Measurements from ENCODE around the gene PRR29. TPM values are rescaled to one million over a fixed set of nuclear protein-coding genes. Genes with fewer than 3 reads are reported as not detected.

The PRR29 gene
- total RNA-seq, 1 donor from 2014 or later: 0.08 TPM

DNA sequence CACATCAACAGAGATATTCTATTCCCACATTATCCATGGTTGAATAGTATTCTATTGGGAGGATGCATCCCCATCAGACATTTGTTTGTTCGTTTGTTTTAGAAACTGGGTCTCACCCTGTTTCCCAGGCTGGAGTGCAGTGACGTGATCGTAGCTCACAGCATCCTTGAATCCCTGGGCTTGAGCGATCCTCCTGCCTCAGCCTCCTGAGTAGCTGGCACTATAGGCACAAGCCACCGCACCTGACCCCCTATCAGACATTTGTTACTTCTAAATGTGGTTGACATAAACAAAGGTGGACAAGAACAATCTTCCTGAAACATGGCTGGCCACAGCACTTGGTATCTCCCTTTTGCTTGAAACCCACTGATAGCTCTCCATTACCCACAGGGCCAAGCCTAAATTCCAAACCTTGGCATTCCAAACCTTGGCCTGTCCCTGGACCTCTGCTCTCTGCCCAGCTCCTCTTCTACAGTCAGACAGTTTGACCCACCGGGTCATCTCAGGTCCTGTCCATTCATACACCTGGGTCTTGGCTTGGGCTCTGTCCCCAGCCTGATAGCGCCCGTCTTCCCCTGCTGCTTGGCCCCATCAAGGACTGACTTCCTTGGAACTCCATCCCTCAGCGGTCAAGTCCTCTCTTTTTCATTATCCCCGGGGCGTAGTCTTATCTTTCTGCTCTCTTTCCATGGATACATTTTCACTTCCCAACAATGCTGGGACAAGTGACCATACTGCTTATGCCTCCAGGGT is 1.5 kb upstream of the PRR29 start:
- no peak for TF ChIP-seq CTCF (IDR thresholded peaks at IDR 0.05; ENCODE audit: insufficient read depth, low read length, poor library complexity, severe bottlenecking)
- H3K36me3 ChIP-seq (ENCODE audit: control insufficient read depth, insufficient read depth, low read length): no peaks in the 10 kb centered on the region
- no peak for DNase-seq (ENCODE audit: low read depth)
- H3K27me3 ChIP-seq (ENCODE audit: control insufficient read depth, insufficient read depth, low read length): peaks cover 45% of the 10 kb centered on the region
- H3K4me3 ChIP-seq (ENCODE audit: low read depth, low read length): no peak overlapping the region

- peaks cover 36% of the 10 kb centered on the region for H3K27me3 ChIP-seq (ENCODE audit: control insufficient read depth, insufficient read depth, low read length)
- TF ChIP-seq CTCF (IDR thresholded peaks at IDR 0.05; ENCODE audit: insufficient read depth, low read length, poor library complexity, severe bottlenecking): no peak
- no peaks in the 10 kb centered on the region for H3K36me3 ChIP-seq (ENCODE audit: control insufficient read depth, insufficient read depth, low read length)
- H3K4me3 ChIP-seq (ENCODE audit: low read depth, low read length): no peak overlapping the region
- no peak for DNase-seq (ENCODE audit: low read depth)
Measured at GRCh38 chr17:63997341-63998048, 656 bp upstream of the PRR29 start.

- Histone ChIP-seq H3K4me3 (ENCODE audit: low read depth, low read length) (peak overlapping the region; percentile 64), H3K36me3 (ENCODE audit: control insufficient read depth, insufficient read depth, low read length) (no peaks in the 10 kb centered on the region), H3K27me3 (ENCODE audit: control insufficient read depth, insufficient read depth, low read length) (peaks cover 25% of the 10 kb centered on the region)
- no peak for DNase-seq (ENCODE audit: low read depth)
- no peak for TF ChIP-seq CTCF (IDR thresholded peaks at IDR 0.05; ENCODE audit: insufficient read depth, low read length, poor library complexity, severe bottlenecking)
Measured at GRCh38 chr17:63998721-63999679, 849 bp downstream of the PRR29 start.

GRCh38 chr17:63999680-64000531 is 1.8 kb downstream of the PRR29 start:
- DNase-seq (ENCODE audit: low read depth): no peak
- Histone ChIP-seq H3K36me3 (ENCODE audit: control insufficient read depth, insufficient read depth, low read length) (no peaks in the 10 kb centered on the region), H3K4me3 (ENCODE audit: low read depth, low read length) (no peak overlapping the region), H3K27me3 (ENCODE audit: control insufficient read depth, insufficient read depth, low read length) (peaks cover 25% of the 10 kb centered on the region)
- TF ChIP-seq CTCF (IDR thresholded peaks at IDR 0.05; ENCODE audit: insufficient read depth, low read length, poor library complexity, severe bottlenecking): no peak

GRCh38 chr17:64001091-64001579 is 3.0 kb downstream of the PRR29 start:
- no peak overlapping the region for H3K4me3 ChIP-seq (ENCODE audit: low read depth, low read length)
- no peak for TF ChIP-seq CTCF (IDR thresholded peaks at IDR 0.05; ENCODE audit: insufficient read depth, low read length, poor library complexity, severe bottlenecking)
- DNase-seq (ENCODE audit: low read depth): no peak

More at GRCh38 chr17:64001091-64001579, 3.0 kb downstream of the PRR29 start:
- Histone ChIP-seq H3K27me3 (ENCODE audit: control insufficient read depth, insufficient read depth, low read length) (peaks cover 22% of the 10 kb centered on the region), H3K36me3 (ENCODE audit: control insufficient read depth, insufficient read depth, low read length) (no peaks in the 10 kb centered on the region)

Data from kidney epithelial cell (primary cell).